GM18907 (cell line): ENCODE measurements around the gene CTIF.
"Not testable (repeated sequence)": the region's sequence is repeated elsewhere in the genome, so short reads cannot be mapped to it uniquely, and the experiment has no call there.

ENCODE experiments used
- ATAC-seq: cut with Tn5 transposase; IDR thresholded peaks from one replicate; pipeline ENCODE4 v1.9.1; 2021; ENCODE audit warnings: mild to moderate bottlenecking, moderate library complexity; ENCODE audit not compliant: unreplicated experiment

CTIF gene

GRCh38 chr18:48857023-48857694, 318.3 kb downstream of the CTIF start:
- no peak for ATAC-seq

GRCh38 chr18:48858676-48859075, 319.8 kb downstream of the CTIF start:
- ATAC-seq: no peak

GRCh38 chr18:48859311-48860268, 320.8 kb downstream of the CTIF start:
- no peak for ATAC-seq

GRCh38 chr18:48860269-48861180, 321.7 kb downstream of the CTIF start:
- ATAC-seq: no peak

- no peak for ATAC-seq
These were observed 322.4 kb downstream of the CTIF start for GRCh38 chr18:48861181-48861708.

- no peak for ATAC-seq
These were observed 323.3 kb downstream of the CTIF start for GRCh38 chr18:48862132-48862531.

GRCh38 chr18:48862678-48863270, 323.9 kb downstream of the CTIF start:
- no peak for ATAC-seq

- ATAC-seq: no peak
These were observed 324.7 kb downstream of the CTIF start for GRCh38 chr18:48863432-48864065.

GRCh38 chr18:48864876-48865275, 326.0 kb downstream of the CTIF start:
- no peak for ATAC-seq

- no peak for ATAC-seq
These were observed 327.4 kb downstream of the CTIF start for GRCh38 chr18:48866028-48866733.

- no peak for ATAC-seq
These were observed 328.0 kb downstream of the CTIF start for GRCh38 chr18:48866856-48867255.

- ATAC-seq: no peak
These were observed 329.1 kb downstream of the CTIF start for GRCh38 chr18:48867978-48868377.

- ATAC-seq: peak; percentile 79
These were observed 329.9 kb downstream of the CTIF start for GRCh38 chr18:48868468-48869466.

- no peak for ATAC-seq
These were observed 330.8 kb downstream of the CTIF start for GRCh38 chr18:48869591-48869990.

GRCh38 chr18:48870926-48871325, 332.1 kb downstream of the CTIF start:
- not testable (repeated sequence) for ATAC-seq

GRCh38 chr18:48871391-48872166, 332.7 kb downstream of the CTIF start:
- ATAC-seq: no peak
